Activated CD4-positive, alpha-beta T cell treated with anti-CD3 and anti-CD28 coated beads, Interleukin-2, amount 50 U/mL, for 24 hours (primary cell): ENCODE data around the gene NMB.
A peak's percentile ranks its signal among the peaks of the same experiment; 100 is the strongest.
"Not testable (repeated sequence)": the region's sequence is repeated elsewhere in the genome, so short reads cannot be mapped to it uniquely, and the experiment has no call there.

Experiments used
- DNase-seq, 2 donors: peaks; one replicate each; pipeline ENCODE4 v3.0.0-alpha.2; 2020; ENCODE audit warnings: low read depth in 1 of 2, low spot score in 1 of 2

NMB gene

DNA sequence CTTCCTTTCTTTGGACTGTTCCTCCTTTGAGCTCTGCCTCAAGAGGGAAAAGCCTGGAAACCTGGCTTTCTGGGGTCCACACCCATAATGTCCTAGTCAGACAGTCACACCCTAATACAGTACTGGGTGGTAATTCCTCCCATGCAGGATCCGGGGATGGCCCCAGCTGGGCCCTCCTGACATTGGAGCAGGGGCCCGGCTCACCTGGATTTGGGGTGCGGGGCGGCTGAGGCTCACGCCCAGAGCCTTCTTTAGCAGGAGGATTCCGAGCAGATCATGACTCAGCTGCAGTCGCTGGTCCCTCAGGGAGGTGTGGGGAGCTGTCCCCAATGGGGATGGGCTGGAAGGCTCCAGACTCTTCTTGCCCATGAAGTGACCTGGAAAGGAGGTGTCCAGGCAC is 1.0 kb downstream of the NMB start:
- DNase-seq, result no peak

DNA sequence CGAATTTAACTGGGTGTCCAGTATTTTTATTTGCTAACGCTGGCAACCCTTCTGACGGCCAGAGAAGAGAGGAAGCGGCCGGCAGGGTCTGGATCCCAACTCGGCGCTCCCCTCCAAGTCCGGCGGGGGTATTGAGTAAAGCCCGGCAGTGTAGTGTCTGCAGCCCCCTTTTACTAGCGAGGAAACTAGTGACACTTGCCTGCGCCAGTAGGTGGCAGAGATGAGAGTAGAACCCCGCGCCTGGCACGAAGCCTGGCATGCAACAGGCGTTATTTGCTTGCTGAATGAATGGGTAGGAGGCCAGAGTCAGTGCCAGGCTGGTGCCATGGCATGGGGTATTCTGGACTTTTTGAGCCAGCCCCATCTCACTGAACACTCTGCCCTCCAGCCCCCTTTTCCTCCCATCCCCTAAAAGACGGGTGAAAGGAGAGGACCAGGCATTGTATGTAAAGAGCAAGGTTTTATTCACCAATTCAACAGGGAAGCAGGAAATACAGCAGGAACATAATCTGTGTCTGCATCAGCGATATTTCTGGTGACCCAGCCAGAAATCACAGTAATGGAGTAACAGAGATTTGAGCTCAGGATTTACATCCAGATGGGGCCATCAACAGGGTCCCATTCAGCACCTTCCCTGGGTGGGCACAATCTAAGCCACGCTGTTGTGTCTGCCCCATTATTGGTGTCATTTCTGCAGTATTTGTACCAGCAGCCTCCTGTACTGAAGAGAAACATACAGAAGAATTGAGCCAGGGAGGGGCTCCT is 3.1 kb downstream of the NMB start:
- peak; percentile 51 to 69 for DNase-seq

- DNase-seq, result peak; percentile 96
Observed at GRCh38 chr15:84653910-84654688, 3.9 kb downstream of the NMB start, which contains the start of gene WDR73. TSS of gene WDR73 (minus strand) at chr15:84654283. CDS start at chr15:84654274, 9 bp downstream.

GRCh38 chr15:84653584-84653909 is 4.5 kb downstream of the NMB start:
- DNase-seq, result no peak

- DNase-seq, result no peak
Observed at GRCh38 chr15:84649706-84650105, 8.3 kb downstream of the NMB start.

DNA sequence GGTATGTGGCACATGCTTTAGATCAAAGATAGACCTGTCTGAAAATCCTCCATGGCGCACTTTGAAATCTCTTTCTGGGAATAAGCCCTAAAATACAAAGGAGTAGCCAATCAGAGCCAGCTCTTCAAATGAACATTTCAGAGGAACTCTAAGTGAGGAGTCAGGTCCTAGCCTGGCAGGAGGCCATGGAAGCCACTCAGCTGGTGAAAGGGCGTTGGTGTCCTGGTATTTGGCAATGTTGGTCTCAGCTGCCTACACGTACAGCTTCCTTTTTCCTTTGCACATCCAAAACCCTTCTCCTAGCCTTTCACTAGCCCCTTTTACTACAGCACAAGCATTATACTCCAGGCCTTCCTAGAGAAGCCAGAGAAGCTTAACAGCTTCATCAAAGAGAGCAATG is 9.5 kb downstream of the NMB start:
- no peak for DNase-seq

DNA sequence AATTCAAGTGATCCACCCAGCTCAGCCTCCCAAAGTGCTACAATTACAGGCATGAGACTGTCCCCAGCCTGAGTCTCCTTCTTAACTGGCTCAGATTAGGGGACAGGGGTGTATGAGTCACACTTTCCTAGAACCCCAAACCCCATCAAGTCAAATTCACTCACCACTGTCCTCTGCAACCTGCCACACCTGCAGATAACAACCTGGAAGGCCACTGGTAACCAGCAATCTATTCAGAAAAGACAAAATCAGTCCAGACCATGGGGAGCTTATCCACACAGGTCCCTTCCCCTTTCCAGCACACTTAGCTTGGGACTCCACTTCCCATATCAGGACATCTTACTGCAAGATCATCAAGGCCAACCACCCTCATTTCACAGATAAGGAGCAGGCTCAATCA is 10.3 kb downstream of the NMB start:
- no peak for DNase-seq

GRCh38 chr15:84645997-84646396 is 12.0 kb downstream of the NMB start:
- no peak for DNase-seq

GRCh38 chr15:84645496-84645895 is 12.5 kb downstream of the NMB start:
- DNase-seq, result no peak

DNA sequence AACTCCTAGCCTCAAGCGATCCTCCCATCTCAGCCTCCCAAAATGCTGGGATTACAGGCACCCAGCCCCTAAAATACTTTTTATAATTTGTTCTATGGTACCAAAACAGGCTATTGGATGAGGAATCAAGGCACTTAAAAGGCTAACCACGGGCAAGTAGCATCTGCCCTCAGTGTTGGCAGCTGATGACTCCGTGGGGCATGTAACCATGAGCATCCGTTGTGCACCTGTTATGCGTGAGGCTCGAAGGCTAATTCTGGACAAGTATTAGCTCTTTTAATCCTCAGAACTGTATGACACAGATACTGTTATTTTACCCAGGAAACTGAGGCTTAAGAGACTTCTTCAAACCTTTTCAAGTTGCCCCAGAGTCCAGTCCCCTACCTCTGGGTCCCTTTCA is 14.2 kb downstream of the NMB start:
- DNase-seq, result no peak

- DNase-seq, result not testable (repeated sequence)
Observed at GRCh38 chr15:84642640-84643039, 15.4 kb downstream of the NMB start.

DNA sequence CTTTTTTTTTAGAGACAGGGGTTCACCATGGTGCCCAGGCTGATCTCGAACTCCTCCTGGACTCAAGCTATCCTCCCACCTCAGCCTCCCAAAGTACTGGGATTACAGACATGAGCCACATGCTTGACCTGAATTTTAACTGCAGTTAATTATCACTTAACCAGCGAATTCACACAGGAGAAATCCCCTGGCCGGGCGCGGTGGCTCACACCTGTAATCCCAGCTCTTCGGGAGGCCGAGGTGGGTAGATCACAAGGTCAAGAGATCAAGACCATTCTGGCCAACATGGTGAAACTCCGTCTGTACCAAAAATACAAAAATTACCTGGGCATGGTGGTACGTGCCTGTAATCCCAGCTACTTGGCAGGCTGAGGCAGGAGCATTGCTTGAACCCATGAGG is 16.1 kb downstream of the NMB start:
- DNase-seq, result not testable (repeated sequence)

- DNase-seq, result no peak
Observed at GRCh38 chr15:84638103-84638502, 19.9 kb downstream of the NMB start.

- DNase-seq, result no peak
Observed at GRCh38 chr15:84634228-84634837, 23.7 kb downstream of the NMB start.

DNA sequence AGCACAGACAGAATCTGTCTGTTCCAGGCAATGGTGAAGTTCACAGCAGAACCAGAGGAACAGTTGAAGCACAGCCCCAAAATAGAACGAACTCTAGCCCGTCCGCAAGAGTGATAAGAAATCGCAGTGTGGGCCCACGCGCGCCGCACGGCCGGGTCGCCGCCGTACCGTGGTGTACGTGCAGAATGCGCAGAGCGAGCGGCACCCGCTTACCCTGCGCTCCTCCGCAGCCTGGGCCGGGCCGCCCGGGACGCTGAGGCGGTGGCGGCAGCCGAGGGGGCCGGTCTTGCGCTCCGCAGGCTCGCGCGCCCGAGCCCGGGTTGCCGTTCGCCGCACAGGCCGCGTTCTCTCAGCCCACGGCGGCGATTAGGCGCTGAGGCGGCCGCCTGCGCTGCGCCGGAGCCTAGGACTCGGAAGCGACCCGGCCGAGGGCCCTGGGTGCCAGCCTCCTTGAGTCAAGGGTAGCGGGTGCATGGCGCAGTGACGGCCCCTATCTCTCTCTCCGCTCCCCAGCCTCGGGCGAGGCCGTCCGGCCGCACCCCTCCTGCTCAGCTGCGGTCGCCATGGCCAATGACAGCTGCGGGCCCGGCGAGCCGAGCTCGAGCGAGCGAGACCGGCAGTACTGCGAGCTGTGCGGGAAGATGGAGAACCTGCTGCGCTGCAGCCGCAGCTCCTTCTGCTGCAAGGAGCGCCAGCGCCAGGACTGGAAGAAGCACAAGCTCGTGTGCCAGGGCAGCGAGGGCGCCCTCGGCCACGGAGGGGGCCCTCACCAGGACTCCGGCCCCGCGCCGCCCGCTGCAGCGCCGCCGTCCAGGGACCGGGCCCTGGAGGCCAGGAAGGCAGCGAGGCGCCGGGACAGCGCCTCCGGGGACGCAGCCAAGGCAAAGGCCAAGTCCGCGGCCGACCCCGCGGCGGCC is 24.4 kb downstream of the NMB start:
- peak; percentile 36 to 42 for DNase-seq

DNA sequence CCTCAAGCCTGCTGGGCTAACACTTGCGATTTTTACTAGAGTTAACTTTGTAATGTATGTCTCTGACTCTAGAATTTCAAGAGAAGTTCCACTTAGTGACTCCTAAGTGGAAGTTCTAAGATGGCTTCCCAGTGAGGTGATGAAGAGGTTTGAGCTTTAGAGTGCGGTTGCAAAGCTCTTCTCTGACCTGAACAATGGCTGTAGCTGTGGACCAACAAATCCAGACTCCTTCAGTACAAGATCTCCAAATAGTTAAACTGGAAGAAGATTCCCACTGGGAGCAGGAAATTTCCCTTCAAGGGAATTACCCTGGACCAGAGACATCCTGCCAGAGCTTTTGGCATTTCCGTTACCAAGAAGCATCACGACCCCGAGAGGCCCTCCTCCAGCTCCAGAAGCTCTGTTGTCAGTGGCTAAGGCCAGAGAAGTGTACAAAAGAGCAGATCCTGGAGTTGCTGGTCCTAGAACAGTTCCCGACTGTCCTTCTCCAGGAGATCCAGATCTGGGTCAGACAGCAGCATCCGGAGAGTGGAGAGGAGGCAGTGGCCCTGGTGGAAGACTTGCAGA is 26.2 kb downstream of the NMB start:
- DNase-seq, result no peak

- no peak for DNase-seq
Observed at GRCh38 chr15:84629033-84629432, 29.0 kb downstream of the NMB start.

- DNase-seq, result no peak
Observed at GRCh38 chr15:84625123-84625522, 32.9 kb downstream of the NMB start.

GRCh38 chr15:84624359-84624758 is 33.6 kb downstream of the NMB start:
- DNase-seq, result no peak

DNA sequence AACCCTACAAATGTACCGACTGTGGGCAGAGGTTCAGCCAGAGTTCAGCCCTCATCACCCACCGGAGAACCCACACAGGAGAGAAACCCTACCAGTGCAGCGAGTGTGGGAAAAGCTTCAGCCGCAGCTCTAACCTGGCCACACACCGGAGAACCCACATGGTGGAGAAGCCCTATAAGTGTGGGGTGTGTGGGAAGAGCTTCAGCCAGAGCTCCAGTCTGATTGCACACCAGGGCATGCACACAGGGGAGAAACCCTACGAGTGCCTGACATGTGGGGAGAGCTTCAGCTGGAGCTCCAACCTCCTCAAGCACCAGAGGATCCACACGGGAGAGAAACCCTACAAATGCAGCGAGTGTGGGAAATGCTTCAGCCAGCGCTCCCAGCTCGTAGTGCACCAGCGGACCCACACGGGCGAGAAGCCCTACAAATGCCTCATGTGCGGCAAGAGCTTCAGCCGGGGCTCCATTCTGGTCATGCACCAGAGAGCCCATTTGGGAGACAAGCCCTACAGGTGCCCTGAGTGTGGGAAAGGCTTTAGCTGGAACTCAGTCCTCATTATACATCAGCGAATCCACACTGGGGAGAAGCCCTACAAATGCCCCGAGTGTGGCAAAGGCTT is 36.5 kb downstream of the NMB start:
- DNase-seq, result no peak
